ENCODE data around the gene SSPN.

SSPN gene

GRCh38 chr12:26187014-26187798 lies 8.2 kb upstream of the SSPN start:
- H3K27ac ChIP-seq, result no peak overlapping the region
- TF ChIP-seq, protein P1, sequence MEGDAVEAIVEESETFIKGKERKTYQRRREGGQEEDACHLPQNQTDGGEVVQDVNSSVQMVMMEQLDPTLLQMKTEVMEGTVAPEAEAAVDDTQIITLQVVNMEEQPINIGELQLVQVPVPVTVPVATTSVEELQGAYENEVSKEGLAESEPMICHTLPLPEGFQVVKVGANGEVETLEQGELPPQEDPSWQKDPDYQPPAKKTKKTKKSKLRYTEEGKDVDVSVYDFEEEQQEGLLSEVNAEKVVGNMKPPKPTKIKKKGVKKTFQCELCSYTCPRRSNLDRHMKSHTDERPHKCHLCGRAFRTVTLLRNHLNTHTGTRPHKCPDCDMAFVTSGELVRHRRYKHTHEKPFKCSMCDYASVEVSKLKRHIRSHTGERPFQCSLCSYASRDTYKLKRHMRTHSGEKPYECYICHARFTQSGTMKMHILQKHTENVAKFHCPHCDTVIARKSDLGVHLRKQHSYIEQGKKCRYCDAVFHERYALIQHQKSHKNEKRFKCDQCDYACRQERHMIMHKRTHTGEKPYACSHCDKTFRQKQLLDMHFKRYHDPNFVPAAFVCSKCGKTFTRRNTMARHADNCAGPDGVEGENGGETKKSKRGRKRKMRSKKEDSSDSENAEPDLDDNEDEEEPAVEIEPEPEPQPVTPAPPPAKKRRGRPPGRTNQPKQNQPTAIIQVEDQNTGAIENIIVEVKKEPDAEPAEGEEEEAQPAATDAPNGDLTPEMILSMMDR (IDR thresholded peaks at IDR 0.05), result no peak
- no peak for TF ChIP-seq ZFX (IDR thresholded peaks at IDR 0.05; ENCODE audit: borderline replicate concordance)

- H3K27ac ChIP-seq, result no peak overlapping the region
- TF ChIP-seq ZFX (IDR thresholded peaks at IDR 0.05; ENCODE audit: borderline replicate concordance), result no peak
- TF ChIP-seq, protein P1 (IDR thresholded peaks at IDR 0.05), result no peak
These were observed 7.2 kb upstream of the SSPN start for GRCh38 chr12:26188127-26188526.

- TF ChIP-seq, protein P1 (IDR thresholded peaks at IDR 0.05), result no peak
- TF ChIP-seq ZFX (IDR thresholded peaks at IDR 0.05; ENCODE audit: borderline replicate concordance), result no peak
- H3K27ac ChIP-seq, result no peak overlapping the region
These were observed 6.7 kb upstream of the SSPN start for GRCh38 chr12:26188641-26189040.

DNA sequence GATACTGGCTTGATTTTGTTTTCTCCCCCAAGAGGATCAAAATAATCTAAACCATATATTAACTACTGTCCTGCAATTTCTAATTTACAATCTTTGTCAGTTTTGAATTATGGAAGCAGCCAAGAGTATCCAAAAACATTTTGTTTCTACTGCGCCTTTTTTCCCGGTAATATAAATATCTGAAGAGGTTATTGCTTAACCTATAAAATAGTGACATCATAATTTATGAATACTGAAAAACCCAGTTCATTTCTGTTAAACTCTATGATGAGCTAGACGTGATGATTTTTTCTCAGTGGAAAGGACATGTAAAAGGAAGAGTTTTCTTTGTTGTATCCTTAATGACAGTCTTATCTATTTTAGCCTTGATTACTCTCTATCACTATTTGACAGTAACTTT lies 3.2 kb upstream of the SSPN start:
- TF ChIP-seq ZFX (IDR thresholded peaks at IDR 0.05; ENCODE audit: borderline replicate concordance), result no peak
- TF ChIP-seq, protein P1 (IDR thresholded peaks at IDR 0.05), result no peak
- no peak overlapping the region for H3K27ac ChIP-seq

DNA sequence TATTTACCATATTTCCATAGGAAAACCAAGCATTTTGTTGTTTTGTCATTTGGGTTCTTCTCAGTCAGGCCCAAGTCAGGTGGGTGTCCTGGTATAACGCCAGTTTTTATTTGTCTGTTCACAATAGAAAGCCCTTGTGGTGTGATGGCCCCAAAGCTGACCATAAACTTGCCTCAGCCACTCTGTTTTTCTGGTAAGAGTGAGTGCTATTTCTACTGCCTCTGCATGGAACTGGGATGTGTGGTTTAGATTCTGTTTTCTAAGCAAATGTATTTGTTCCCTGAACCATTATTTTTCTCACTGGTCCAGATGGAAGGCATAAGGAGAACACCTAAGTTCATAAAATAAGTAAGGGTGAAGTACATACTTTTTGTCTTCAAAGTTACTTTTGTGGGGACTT lies 1.8 kb upstream of the SSPN start:
- TF ChIP-seq, protein P1 (IDR thresholded peaks at IDR 0.05), result no peak
- no peak for TF ChIP-seq ZFX (IDR thresholded peaks at IDR 0.05; ENCODE audit: borderline replicate concordance)
- H3K27ac ChIP-seq, result no peak overlapping the region

DNA sequence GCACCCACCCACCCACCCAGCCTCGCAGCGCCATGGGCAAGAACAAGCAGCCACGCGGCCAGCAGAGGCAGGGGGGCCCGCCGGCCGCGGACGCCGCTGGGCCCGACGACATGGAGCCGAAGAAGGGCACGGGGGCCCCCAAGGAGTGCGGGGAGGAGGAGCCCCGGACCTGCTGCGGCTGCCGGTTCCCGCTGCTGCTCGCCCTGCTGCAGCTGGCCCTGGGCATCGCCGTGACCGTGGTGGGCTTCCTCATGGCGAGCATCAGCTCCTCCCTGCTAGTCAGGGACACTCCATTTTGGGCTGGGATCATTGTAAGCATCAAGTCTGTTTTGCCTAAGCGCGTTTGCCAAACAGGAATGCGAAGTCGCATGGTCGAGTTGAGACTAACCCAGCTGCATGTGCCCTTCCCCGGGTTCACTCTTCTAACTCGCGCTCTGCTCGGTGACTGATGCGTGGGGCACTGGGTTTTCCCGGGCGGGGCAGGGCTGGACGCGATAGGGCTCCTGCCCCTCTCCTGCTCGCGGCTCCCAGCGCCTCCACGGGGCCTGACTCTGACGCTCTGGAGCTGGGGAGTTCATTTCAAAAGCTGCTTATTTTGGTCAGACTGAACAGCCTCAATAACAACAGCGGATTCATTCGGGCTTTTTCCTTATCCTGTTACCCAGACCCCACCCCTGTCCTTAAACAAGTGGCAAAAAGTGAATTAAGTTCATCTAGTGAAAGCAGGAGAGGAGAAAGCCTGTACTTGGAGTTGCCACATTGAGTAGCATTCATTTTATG lies 458 bp downstream of the SSPN start:
- no peak overlapping the region for H3K27ac ChIP-seq
- TF ChIP-seq, protein P1 (IDR thresholded peaks at IDR 0.05), result no peak
- no peak for TF ChIP-seq ZFX (IDR thresholded peaks at IDR 0.05; ENCODE audit: borderline replicate concordance)

- no peak overlapping the region for H3K27ac ChIP-seq
- no peak for TF ChIP-seq ZFX (IDR thresholded peaks at IDR 0.05; ENCODE audit: borderline replicate concordance)
- TF ChIP-seq, protein P1 (IDR thresholded peaks at IDR 0.05), result no peak
These were observed 996 bp downstream of the SSPN start for GRCh38 chr12:26196421-26196716.

Data from 22Rv1 (cell line).